Right lobe of liver (tissue), 6 donors: ENCODE results near the gene WDFY4. TPM values are rescaled to one million over a fixed set of nuclear protein-coding genes. Genes with fewer than 3 reads are reported as not detected.

Experiments
- ATAC-seq, 4 donors: fragments of 200-7000 bp; cut with Tn5 transposase; one replicate each; pipeline ENCODE4 v1.9.1; 2020; ENCODE audit warnings: mild to moderate bottlenecking in 4 of 4, moderate library complexity in 4 of 4
- DNase-seq, 3 donors: peaks; one replicate each; pipeline ENCODE4 v3.0.0-alpha.2; 2020
- H3K27ac ChIP-seq, 3 donors: fragments of 200-600 bp; one replicate each; pipeline ENCODE4 v1.8.0; 2022
- H3K27me3 ChIP-seq, 2 donors: fragments of 200-600 bp; one replicate each; pipeline ENCODE4 v1.8.0; 2022
- H3K36me3 ChIP-seq, 4 donors: fragments of 200-600 bp; sonication (generic) in 1 of 4; one replicate each; pipeline versions ENCODE4 v1.5.1 to v1.8.0; 2017 to 2022; ENCODE audit warnings: control low read depth in 1 of 4
- H3K4me1 ChIP-seq, 4 donors: fragments of 200-600 bp; sonication (generic) in 1 of 4; one replicate each; pipeline versions ENCODE4 v1.5.1 to v1.8.0; 2017 to 2022; ENCODE audit warnings: control low read depth in 1 of 4
- H3K4me3 ChIP-seq, 3 donors: fragments of 200-600 bp; one replicate each; pipeline ENCODE4 v1.8.0; 2022
- H3K9me3 ChIP-seq, 4 donors: fragments of 200-600 bp; sonication (generic) in 1 of 4; one replicate each; pipeline versions ENCODE4 v1.5.1 to v1.8.0; 2017 to 2022; ENCODE audit warnings: control low read depth in 1 of 4
- POLR2A ChIP-seq: fragments of 450-650 bp; IDR thresholded peaks from one replicate; pipeline ENCODE4 v1.6.1; 2017; ENCODE audit warnings: antibody characterized with exemption, mild to moderate bottlenecking
- WGBS: methylation state at CpG from one replicate; pipeline ENCODE4 v1.1.6; 2018; ENCODE audit warnings: low coverage, low lambda C conversion rate; ENCODE audit not compliant: insufficient coverage; ENCODE audit errors: missing lambda C conversion rate; 5-methylcytosine and 5-hydroxymethylcytosine counted together
- intact Hi-C, 2 donors: fragments of 100-400 bp; cut with DNase I; formaldehyde crosslinking; loops; one replicate each; pipeline versions ENCODE4 v1.11.2 to v1.14.1; 2022
- total RNA-seq, 6 experiments: library from RNA; depleted of rRNA in 2 of 6; stranded (reverse); fragments of >200 nt in 2 of 6; fragmentation: NEBNext Ultra II Directional in 3 of 6; extraction: Animal tissue kit (Norgen Biotek cat#: 25700) in 3 of 6; gene quantifications; one replicate each; pipeline versions ENCODE4 v1.1.0 to v1.2.4, GENCODE V29; 2016 to 2023
- TF ChIP-seq, protein P1 (sequence below), 4 donors: fragments of 200-600 bp in 3 of 4; fragments of 450-650 bp in 1 of 4; IDR thresholded peaks; one replicate each; pipeline versions ENCODE4 v1.5.1 to v1.8.0; 2016 to 2022; ENCODE audit warnings: antibody characterized with exemption in 4 of 4, mild to moderate bottlenecking in 2 of 4
- donor health status: DM: no; HTN: yes; CAD: no.
- donor health status: DM: no; HTN: no; CAD: no.
- donor health status: DM: no; HTN: no; CAD: no.
- donor health status: DM: no; HTN: yes; CAD: no.
- donor health status: DM: no; HTN: yes; CAD: no.

WDFY4 gene
- total RNA-seq, 6 experiments from 2014 or later: 1.4 to 4.1 (median 1.9) TPM

- Histone ChIP-seq H3K27ac (no peak overlapping the region), H3K4me3 (no peak overlapping the region), H3K36me3 (no peaks in the 10 kb centered on the region), H3K27me3 (no peaks in the 10 kb centered on the region), H3K9me3 (no peaks in the 10 kb centered on the region), H3K4me1 (peaks cover 0 to under 1% (median 0%) of the 10 kb centered on the region in 4 donors)
- ATAC-seq (no peak), DNase-seq (no peak)
- TF ChIP-seq, protein P1, sequence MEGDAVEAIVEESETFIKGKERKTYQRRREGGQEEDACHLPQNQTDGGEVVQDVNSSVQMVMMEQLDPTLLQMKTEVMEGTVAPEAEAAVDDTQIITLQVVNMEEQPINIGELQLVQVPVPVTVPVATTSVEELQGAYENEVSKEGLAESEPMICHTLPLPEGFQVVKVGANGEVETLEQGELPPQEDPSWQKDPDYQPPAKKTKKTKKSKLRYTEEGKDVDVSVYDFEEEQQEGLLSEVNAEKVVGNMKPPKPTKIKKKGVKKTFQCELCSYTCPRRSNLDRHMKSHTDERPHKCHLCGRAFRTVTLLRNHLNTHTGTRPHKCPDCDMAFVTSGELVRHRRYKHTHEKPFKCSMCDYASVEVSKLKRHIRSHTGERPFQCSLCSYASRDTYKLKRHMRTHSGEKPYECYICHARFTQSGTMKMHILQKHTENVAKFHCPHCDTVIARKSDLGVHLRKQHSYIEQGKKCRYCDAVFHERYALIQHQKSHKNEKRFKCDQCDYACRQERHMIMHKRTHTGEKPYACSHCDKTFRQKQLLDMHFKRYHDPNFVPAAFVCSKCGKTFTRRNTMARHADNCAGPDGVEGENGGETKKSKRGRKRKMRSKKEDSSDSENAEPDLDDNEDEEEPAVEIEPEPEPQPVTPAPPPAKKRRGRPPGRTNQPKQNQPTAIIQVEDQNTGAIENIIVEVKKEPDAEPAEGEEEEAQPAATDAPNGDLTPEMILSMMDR (IDR thresholded peaks at IDR 0.05): no peak
- no peak for TF ChIP-seq POLR2A
- intact Hi-C loops: no loop called here
- 58% methylated on average over 5 of the region's 5 CpGs for WGBS
Observed at GRCh38 chr10:49007129-49007528, 322.5 kb downstream of the WDFY4 start.

DNA sequence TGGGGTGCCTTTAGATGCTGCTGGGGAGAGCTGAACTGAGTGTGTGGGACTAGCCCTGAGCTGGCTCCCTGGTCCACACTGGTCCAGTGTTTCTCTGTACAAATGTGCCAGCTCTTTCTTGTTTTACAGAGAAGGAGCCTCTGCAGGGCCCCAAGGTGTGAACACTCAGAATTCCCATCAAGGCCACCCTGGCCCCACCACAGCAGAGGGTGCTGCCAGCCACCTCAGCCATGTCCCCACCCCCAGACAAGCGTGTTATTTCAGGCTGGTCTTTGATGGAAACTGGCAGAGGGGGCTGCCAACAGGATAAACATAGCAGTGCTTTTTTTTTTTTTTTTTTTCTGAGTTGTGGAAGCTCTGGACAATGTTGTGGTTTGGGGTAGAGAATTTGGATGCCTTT lies 323.4 kb downstream of the WDFY4 start:
- no peak for TF ChIP-seq POLR2A
- TF ChIP-seq, protein P1 (IDR thresholded peaks at IDR 0.05): no peak
- intact Hi-C loops: no loop called here
- Histone ChIP-seq H3K4me3 (no peak overlapping the region), H3K27ac (no peak overlapping the region), H3K9me3 (no peaks in the 10 kb centered on the region), H3K27me3 (no peaks in the 10 kb centered on the region), H3K36me3 (no peaks in the 10 kb centered on the region), H3K4me1 (no peaks in the 10 kb centered on the region)
- no peak for ATAC-seq
- 80% methylated on average over 1 of the region's 1 CpG for WGBS
- DNase-seq: no peak

DNA sequence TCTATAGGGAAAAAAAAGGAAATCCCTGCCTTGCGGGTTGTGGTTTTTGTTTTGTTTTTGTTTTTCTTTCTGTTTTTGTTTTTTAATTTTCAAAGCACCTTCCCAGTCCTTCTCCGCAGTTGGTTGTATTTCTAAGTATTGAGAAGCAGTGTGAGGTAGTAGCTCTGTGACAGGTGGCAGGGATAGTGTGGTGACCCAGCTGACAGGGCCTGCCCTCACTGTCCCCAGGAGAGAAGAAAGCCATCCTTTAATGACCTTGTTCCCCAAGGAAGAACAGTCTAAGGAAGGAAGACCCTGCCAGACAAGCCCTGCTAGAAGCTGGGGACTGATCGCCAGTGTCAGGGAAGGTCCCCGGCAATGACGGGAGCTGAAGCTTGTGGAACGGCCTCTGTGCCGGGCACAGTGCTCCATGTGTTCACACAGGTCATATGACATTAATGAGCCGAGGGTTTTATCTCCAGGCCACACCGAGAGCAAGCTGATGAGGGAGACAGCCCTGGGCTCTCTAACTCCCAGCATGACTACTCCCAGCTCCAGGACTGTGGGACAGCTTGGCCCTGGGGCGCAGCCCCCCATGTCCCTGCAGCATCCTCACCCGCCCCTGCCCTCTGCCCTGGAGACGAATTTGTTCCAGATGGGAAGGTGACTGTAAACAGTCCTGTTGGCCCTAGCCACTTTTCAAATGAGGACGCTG lies 324.0 kb downstream of the WDFY4 start:
- no peaks in the 10 kb centered on the region for H3K27me3 ChIP-seq
- DNase-seq (no peak), ATAC-seq (no peak)
- H3K4me3 ChIP-seq: no peak overlapping the region
- 71% methylated on average over 6 of the region's 13 CpGs for WGBS
- no peaks in the 10 kb centered on the region for H3K36me3 ChIP-seq
- intact Hi-C loops: no loop called here
- TF ChIP-seq, protein P1 (IDR thresholded peaks at IDR 0.05): no peak
- TF ChIP-seq POLR2A: no peak
- H3K27ac ChIP-seq: no peak overlapping the region
- no peaks in the 10 kb centered on the region for H3K4me1 ChIP-seq
- H3K9me3 ChIP-seq: no peaks in the 10 kb centered on the region

DNA sequence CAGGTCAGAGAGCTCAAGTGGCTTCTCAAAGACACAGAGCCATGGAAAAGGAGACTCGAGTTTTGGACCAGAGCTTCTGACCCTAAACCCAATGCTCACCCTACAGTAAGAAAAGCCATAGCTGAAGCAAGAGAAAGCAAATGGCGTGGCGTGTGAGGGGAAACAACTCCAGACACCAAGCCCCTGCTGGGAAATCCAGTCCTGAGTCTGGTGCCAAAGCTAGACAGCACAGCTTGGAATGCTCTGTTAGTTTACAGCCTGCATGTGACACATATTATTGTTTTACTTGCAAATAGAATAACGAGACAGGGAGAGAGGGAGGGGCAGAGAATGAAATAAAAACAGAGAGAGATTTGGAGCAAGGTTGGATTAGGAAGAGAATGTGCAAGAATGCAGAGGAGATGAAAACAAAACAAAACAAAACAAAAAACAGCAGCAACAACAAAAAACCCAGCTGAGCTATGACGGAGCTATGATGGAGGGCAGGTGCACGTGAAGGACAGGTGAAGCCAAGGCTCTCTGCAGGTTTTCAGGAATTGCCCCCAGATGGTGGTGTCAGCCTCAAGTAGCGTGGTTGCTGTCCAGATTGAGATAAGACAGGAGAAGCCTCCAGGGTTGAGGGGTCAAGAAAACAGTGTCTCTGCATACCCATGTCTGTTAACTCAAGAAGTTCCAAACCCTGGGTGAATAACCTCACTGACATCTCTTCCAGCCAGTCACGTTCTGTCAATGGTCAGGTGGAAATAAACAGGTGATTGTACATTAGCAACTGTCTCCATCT lies 324.7 kb downstream of the WDFY4 start:
- TF ChIP-seq, protein P1 (IDR thresholded peaks at IDR 0.05): no peak
- no peak for TF ChIP-seq POLR2A
- Histone ChIP-seq H3K9me3 (no peaks in the 10 kb centered on the region), H3K4me1 (no peaks in the 10 kb centered on the region), H3K27me3 (no peaks in the 10 kb centered on the region), H3K4me3 (no peak overlapping the region), H3K36me3 (no peaks in the 10 kb centered on the region), H3K27ac (no peak overlapping the region)
- DNase-seq (no peak), ATAC-seq (no peak)
- 71% methylated on average over 8 of the region's 8 CpGs for WGBS
- intact Hi-C loops: no loop called here
